RWPE1 (cell line): ENCODE results near the gene SANBR.
A peak's percentile ranks its signal among the peaks of the same experiment; 100 is the strongest.

Experiments
- CTCF ChIA-PET: fragments of 350-600 bp; sonication (Branson Sonifier 250); formaldehyde crosslinking; extraction: SDS; loops from one replicate; lab custom pipeline; 2021; lab: Yijun Ruan, JAX
- POLR2A ChIA-PET: fragments of 400-600 bp; formaldehyde crosslinking; extraction: SDS; loops from one replicate; lab custom pipeline; 2020; ENCODE audit warnings: antibody characterized with exemption; ENCODE audit not compliant: low non-redundant PET; lab: Yijun Ruan, JAX
- DNase-seq: peaks from one replicate; pipeline ENCODE4 v3.0.0; 2012; ENCODE audit warnings: low spot score
- H3K27ac ChIP-seq: fragments of 450-650 bp; 2 replicates; pipeline ENCODE4 v1.5.1; 2017
- CTCF ChIP-seq: fragments of 450-650 bp; conservative IDR thresholded peaks from 2 replicates; pipeline ENCODE4 v1.5.1; 2017; ENCODE audit warnings: low read depth, mild to moderate bottlenecking

SANBR gene

GRCh38 chr2:61109291-61109690, 43.6 kb downstream of the SANBR start:
- POLR2A ChIA-PET, result no interaction called here

GRCh38 chr2:61111708-61112107, 46.0 kb downstream of the SANBR start:
- no peak for DNase-seq
- H3K27ac ChIP-seq, result no peak overlapping the region
- ChIA-PET POLR2A (no interaction called here), CTCF (no interaction called here)
- TF ChIP-seq CTCF, result no peak

More at GRCh38 chr2:61109291-61109690, 43.6 kb downstream of the SANBR start:
- TF ChIP-seq CTCF, result no peak
- CTCF ChIA-PET, result no interaction called here
- H3K27ac ChIP-seq, result no peak overlapping the region
- DNase-seq, result peak; percentile 5

GRCh38 chr2:61114147-61114546, 48.5 kb downstream of the SANBR start:
- POLR2A ChIA-PET, result no interaction called here
- CTCF ChIA-PET, result interaction anchor here (0.6 kb wide), 1 partner anchor 13 kb away, joined by 3 read pairs; no protein-coding TSS in a partner anchor
- TF ChIP-seq CTCF, result no peak
- no peak for DNase-seq
- no peak overlapping the region for H3K27ac ChIP-seq
